Colon (tissue), 2 donors: ENCODE data around the gene NR1H2.
"Not testable (repeated sequence)": the region's sequence is repeated elsewhere in the genome, so short reads cannot be mapped to it uniquely, and the experiment has no call there.

Experiments used
- FAIRE-seq: peaks from 2 replicates; lab custom pipeline; 2012; peaks lifted over from hg19 to GRCh38; lab: Jason Lieb, UNC
- donor health status: control.
- donor health status: control.

NR1H2 gene

DNA sequence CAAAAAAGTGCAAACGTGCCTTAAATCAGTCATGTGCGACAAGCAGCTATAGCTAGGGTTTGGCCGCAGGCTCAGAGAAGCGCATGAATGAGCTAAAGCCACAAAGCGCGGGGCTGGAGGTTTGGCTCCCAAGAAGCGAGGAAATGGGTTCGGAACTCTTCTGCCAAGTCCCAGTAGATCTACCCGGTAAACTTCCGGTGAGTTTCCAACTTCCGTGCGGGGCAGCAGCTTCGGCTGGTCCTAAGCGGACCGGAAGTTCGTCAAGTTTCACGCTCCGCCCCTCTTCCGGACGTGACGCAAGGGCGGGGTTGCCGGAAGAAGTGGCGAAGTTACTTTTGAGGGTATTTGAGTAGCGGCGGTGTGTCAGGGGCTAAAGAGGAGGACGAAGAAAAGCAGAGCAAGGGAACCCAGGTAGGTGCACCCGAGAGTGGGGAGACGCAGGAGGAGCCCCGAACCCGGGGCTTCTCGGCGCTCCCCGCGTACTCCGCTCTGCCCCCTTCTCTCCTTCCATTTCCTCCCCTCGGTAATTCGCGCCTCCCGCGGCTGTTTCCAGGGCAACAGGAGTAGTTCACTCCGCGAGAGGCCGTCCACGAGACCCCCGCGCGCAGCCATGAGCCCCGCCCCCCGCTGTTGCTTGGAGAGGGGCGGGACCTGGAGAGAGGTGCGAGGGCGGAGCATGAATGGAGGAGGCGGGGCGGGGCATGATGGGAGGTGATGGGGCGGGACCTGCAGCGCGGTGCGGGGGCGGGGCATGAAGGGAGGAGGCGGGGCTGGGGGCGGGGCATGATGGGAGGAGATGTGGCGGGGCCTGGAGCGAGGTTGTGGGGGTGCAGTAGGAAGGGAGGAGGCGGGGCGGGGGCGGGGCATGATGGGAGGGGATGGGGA is at the start of gene NR1H2:
TSS of gene NR1H2 (plus strand) at position 292 of the 885 bp plus-strand sequence. CDS start 1,149 bp downstream, outside the sequence.
- no peak for FAIRE-seq

DNA sequence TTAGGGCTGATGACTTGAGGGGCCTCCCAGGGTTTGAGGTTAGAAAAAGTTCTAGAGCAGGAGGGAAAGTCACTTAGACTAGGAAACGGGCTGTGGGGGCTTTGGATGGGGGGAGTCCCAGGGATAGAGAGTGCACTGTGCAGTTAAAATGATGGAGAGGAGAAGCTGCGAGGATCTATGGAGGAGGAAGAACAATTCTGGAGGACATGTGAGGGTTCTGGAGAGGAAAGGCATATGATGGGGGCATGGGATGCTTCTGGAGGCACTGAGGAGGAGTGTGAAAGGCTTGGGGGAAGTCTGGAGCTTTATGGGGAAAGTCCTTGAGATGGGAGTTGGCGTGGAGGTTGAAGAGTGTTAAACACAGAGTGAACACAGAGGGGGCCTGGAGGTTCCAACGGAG is 49.2 kb upstream of the NR1H2 start:
- no peak for FAIRE-seq

DNA sequence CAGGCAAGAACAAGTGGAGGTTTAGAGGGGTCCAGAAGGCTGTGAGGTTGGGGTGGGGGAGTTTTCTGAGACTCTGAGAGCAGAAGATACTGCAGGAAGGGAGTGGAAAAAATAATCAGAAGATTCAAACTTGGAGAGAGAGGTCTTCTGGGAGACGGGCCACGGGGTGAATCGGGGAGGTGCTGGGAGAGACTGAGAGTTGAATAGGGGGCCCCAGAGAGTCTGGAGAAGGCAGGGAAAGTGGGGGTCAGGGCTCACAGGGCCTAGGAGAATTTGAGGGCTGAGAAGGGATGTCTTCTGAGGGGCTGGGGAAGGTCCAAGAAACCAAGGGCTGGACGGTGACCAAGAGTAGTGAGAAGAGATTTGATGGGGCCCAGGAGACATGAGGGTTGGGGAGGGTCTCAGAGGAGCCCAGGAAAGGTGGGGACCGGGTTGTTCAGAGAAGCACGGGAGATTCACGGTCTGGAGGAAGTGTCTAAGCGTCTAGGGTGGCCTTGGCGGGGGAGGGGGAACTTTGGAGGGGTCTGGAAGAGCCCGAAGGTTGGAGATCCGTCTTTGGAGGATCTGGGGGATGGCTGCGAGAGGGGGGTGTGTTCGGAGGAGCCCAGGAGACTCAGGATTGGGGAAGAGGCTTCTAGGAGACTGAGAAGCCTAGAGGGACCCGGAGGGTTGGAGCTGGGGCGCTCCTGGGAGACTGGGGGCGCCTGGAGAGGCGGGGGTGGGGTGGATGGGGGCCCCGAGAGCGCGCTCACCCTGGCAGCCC is 48.6 kb upstream of the NR1H2 start:
- FAIRE-seq: no peak

DNA sequence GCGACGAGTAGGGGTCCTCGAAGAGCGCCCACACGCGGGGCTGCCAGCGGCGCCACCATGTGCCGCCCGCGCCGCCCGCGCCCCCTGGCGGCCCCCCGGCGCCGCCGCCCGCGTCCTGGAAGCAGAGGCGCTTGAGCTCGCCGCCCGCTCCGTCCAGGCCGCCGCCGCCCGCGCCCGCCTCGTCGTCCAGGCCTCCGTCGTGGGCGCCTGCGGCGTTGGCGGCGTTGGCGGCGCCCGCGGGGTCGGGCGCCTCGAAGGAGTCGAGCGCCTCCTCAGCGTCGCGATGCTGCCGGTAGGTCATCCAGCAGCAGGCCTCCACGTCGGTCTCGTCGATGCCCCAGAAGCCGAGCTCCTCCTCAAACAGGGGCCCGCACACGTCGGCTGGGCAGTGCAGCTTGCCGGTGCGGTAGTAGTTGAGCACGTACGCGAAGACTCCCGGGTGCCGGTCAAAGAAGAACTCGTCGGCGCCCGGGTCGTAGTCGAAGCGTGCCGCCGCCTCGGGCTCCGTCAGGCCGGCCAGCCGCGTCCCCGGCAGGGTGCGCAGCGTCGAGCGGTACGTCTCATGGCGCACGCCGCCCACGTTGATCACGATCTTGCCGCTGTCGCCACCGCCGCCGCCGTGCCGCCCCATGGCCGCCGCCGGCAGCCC is 47.9 kb upstream of the NR1H2 start:
- FAIRE-seq: no peak

DNA sequence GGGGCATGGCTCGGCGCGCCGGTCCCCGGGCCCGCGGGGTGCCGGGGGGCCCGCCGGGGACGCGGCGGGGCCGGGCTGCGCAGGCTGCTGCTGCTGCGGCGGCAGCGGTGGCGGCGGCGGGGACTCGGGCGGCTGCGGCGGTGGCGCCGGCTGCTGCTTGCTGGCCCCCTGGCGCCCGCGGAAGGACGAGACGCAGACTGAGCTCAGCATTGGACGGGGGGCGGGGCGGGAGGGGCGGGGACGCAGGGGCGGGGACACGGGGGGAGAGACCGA is 47.4 kb upstream of the NR1H2 start:
- FAIRE-seq: no peak

DNA sequence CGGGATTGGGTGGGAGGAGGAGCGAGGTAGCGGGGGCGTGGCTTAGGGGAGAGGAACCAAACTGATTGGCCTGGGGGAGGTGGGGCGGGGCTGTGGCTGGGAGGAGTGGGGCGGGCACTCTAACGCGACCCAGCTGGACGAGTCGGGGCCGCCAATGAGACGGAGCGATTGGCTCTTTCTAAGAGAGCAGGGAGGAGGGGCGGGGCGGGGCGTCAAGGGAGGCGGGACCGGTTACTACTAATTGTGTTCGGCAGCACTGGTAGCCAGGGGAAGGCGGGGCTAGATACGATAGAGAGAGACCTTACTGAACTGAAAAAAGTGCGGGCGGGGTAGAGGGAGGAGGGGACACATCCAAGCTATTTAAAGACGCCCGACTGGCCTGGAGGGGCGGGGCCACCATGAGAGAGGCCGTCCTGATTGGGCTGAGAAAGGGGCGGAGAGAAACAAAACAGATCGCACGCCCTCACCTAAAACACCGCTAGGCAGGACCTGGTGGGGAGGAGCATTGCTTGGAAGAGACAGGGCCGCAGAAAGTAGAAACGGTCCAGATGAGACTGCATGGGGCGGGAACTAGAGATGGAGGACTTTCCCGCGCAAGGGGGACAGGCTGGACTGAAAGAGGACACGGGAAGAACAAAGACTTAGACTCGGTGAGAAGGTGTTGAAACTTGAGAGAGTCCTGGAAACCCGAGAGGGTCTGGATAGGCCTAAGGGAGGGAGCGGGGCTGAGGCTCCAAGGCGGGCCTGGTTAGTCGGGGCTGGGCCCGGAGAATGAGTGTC is 46.9 kb upstream of the NR1H2 start, which contains the start of gene KCNC3:
TSS of gene KCNC3 (minus strand) at position 232 of the 780 bp plus-strand sequence. CDS start 295 bp downstream, outside the sequence.
- FAIRE-seq: no peak

DNA sequence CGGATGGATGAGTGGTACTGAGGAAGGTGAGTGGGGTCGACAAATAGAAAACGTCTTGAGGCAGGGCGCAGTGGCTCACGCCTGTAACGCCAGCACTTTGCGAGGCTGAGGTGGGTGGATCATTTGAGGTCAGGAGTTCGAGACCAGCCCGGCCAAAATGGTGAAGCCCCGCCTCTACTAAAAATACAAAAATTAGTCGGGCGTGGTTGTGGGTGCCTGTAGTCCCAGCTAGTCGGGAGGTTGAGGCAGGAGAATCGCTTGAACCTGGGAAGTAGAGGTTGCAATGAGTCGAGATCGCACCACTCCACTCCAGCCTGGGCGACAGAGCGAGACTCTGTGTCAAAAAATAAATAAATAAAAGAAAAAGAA is 46.3 kb upstream of the NR1H2 start:
- FAIRE-seq: not testable (repeated sequence)

DNA sequence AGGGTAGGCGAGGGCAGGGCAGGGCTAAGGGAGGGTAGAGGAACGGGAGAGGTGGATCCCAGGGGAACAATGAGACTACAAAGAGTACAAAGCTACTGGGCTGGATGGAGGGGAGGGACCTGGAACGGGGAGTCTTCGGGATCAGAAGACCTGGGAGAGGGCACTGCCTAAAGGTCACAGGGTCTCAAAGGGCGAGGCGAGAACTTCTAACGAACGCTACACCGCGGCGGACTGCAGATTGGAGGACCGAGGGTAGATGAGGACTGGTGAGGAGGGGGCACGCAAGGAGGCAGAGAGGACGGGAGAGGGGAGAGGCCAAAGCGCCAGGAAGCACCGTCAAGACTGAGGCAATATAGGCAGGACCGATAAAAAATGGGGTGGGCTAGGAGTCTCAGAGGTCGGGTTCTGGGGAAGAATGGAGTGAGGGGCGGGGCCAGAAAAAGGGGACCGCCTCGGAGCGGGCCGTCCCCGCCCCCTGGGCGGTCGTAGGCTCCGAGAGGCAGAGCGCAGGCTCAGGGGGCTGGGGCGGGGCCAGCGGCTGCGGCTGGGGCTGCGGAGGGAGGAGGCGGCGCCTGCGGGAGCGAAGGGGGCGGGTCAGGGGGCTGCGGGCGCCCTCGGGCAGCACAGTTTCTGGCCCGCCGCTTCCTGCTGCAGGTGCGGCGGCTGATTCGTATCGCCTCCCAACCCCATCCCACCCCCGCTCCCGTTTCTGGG is 45.7 kb upstream of the NR1H2 start:
- FAIRE-seq: no peak

DNA sequence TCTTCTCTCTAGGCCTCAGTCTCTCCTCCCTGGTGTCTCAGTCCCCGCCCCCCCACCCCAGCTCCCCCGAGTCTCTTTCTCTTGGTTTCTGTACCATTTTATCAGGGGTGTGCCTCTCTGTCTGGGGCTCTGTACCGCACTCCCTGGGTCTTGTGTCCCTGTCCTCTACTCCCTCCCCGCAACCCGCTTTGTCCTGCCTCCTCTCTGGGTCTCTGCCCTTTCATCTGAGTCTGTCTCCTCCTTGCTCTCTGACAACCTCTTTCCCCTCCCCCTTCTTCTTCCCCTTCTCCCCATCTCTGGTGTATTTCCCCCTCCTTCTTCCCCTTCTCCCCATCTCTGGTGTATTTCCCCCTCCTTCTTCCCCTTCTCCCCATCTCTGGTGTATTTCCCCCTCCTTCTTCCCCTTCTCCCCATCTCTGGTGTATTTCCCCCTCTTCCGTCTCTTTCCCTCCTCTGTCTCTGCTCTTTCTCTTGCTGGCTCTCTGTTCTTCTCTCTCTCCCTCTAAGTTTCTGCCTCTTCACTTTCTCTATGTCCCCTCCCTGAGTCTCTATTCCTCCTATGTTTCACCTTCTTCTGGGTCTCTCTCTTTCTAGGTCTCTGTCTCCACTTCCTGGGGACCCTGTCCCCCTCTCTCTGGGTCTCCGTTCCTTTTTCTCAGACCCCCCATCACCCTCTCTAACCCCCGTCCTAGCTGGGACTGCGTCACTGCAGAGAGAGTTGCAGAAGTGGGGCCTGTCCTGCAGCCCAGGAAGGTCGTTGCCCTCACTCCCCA is 44.9 kb upstream of the NR1H2 start:
- FAIRE-seq: no peak

DNA sequence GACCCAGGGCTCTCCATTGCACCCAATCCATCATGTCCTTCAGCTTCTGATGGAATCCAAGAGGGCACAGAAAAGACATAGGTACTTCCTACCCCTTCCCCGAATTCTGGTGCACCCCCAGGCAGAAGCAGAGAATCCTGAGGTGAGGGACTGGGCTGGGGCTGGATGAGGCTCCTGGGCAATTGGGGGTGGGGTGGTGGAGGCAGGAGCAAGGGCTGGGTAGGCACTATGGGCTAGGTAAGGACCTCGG is 44.3 kb upstream of the NR1H2 start:
- FAIRE-seq: no peak

DNA sequence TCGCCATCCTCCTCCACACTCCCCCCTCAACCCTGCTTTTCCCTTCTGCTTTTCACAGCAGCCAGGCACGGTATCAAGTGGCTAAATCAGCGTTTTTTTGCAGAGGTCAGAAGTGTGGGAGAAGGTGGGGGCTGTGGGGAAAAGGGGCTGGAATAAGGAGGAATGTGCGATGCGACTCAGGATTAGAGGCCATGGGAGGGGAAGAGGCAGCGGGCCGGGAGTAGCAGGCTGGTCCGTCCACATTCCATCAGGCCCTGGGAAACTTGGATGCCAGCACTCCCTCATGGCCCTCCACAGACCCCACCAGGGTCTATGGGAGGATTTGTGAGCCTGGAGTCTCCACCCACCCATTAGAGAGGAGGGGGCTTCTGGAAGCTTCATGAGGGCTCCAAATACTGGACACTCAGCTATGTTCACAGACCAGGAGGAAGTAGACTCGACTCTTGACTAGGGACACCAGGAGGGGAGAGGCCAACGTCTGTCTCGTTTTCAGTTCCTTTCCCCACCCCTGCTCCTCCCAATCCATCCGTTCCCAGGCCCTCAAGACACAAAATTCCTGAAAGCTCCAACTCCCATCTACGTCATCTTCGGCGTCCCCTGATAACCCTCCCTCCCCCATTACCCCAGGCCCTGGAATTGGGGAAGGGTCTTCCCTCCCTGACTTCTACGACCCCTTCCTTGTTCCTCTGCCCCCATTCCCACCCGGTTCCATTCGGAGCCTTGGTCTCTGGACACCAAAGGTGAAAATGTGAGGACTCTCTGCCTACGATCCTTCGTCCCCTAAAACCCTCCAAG is 43.8 kb upstream of the NR1H2 start:
- no peak for FAIRE-seq

DNA sequence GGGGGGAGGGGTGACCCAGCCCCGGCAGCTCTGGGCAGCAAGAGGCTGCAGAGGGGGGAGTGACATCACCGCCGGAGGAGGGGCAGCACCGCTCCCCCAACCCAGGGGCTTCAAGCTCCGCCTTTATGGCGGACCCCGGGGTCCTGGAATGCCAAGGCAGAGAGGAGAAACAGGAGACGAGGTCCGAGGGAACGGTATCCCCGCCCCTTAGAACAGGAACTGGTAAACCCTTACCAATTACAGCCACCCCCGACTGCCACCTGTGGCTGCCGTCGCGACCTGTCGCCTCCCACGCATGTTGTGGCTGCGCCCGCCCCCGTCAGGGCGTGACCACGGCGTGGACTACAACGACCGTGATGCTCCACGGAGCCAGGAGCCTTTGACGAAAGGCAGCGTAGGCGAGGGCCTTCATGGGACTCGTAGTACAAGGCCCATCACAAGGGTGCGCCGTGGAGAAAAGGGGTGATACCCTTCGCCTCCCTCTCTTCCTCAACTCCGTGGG is 43.0 kb upstream of the NR1H2 start:
- no peak for FAIRE-seq

DNA sequence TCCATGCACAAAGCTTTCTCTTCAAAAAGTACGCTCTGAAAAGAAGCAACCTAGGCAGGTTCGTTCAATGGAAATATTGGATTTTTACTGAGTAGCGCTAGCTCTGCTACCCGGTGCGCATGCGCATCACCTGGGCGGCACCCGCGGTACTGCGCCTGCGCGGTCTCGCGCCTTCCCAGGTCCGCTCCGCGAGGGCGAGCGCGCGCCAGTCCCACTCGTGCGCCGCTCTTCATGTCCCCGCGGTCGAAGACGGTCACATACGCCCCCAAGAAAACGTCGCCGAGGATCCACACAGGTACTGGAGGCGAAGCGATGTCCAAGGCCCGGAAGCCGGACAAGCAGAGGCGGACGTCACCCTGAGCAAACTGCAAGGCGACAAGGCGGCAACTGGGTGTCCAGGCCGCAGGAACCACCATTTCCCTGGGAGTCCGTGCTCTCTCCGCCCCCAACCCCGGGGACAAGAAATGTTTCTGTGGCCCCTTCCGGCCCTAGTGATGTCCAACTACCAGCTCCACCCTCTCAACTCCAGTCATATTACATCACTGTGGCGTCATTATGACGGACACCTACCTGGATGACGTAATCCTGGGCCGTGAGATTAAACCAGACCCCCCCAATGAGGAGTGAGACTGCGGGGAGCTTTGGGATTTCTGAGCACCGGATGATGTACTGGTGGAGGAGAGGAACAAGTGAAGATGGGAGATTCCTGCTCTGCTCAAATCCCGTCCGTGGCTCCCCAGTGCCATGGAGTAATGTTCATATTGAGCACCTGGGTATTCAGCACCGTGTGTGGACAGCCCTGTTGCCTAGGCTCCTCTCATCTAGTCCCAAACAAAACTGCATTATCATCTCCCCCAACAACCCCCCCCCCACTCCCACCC is 42.3 kb upstream of the NR1H2 start:
- no peak for FAIRE-seq

DNA sequence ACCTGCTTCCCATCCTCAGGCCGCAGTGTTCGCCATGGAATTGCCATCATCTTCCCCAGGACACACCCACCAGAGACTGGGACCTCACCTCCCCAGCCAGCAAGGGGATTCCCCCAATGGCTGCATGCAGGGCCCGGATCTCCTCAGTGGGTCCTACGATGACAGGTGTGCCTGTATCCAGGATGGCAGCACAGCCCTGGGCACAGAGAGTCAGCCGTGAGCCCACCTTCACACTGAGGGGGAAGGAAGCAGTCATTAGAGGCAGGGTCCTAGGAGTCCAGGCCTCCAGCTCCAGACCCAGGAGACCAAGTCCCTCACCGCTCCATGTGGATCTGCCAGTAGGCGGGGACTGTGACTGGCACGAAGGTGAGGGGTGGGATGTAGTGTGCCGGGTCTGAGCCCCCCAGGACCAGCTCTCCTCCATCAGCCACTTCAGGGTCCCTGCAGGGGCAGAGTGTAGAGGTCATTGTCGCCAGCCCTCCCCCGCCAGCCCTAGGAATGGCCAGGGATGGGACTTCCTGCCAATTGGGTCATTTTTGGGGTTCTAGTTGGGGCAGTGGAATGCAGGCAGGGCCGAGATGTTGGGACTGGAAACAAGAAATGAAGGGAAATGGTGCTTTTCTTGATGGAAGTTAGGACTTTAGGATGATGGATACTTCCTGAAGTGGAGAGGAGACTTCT is 41.4 kb upstream of the NR1H2 start:
- FAIRE-seq: no peak

DNA sequence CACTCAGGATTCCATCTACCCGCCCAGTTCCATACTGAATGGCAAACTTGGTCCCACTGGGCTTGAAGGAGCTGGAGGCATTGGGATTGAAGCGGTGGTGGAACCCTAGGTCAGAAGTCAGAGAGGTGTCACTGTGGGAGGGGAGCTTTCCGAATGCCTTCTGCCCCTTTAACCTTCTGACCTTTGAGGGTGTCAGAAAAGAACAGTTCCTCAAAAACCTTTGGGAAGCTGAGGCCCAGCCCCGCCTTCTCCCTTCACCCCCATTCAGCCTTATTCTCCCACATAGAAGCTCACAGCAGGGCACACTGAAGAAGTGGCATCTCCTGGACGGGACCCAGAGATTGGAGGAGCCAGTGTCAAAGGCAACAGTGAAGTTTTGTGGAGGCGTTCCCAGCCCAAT is 39.2 kb upstream of the NR1H2 start:
- not testable (repeated sequence) for FAIRE-seq

DNA sequence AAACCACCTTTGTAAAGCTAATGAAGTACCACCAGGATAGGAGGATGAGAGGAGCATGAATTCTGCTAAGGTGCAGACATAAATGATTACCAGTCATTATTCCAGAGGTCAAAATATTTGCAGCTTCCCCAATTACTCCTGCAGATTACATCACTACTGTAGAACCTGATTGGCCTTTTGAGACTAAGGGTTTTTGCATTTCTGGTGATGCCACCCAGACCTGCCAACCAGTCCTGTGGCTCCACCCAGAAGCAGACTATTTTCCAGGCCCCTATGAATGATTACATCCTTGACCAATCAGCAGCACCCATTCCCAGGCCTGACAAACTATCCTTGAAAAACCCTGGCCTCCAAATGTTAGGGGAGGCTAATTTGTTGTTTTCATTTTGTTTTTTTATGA is 35.9 kb upstream of the NR1H2 start:
- no peak for FAIRE-seq

DNA sequence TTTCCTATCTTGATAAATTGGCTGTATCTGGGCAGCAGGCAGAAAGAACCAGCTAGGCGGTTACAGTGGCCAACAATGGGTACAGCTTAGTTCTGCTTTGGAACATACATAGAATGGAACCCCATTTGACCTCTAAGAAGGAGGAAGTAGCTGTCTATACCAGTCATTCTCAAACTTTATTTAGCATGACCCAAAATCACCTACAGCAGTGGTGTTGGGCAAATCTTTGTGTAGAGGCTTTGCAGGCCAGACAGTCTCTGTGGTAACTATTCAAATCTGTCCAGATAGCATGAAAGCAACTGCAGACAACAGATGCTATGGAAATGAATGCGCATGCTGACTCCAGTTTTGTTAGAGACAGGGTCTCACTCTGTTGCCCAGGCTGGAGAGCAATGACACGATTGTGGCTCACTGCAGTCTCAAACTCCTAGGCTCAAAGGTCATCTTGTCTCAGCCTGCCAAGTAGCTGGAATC is 35.1 kb upstream of the NR1H2 start:
- FAIRE-seq: no peak

DNA sequence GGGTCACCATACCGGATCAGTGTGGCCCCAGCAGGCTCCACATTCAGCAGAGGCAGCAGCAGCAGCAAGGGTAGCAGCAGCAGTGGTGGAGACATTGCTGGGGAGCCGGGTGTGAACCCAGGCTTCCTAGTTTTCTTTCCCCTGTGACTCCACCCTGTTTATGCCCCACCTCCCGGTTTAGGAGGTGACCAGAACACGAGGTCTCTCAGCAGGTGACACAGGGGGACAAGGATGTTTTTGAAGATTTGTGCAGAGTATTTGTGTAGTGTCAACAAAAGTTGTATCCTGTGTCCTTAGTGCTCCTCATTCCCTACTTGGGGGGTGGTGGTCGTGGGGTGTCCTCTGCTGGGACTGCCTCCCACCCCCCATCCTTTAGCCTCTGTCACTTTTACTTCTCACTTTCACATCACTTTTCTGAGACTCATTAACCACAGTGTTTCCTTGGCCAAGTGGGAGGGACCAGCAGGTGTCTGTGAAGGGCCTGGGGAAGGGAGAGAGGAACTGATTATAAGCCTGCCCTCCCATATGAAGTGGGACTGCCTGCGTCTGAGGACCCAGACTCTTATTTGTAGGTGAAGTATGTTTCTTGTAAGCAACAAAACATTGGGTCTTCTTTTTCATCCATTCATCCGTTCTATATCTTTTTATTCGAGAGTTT is 31.5 kb upstream of the NR1H2 start:
- FAIRE-seq: no peak
